GM18526 (cell line): ENCODE data around the gene CARD6.

Source experiments
- POLR2A ChIP-seq: IDR thresholded peaks from 3 replicates; pipeline ENCODE4 v1.6.1; 2011; ENCODE audit not compliant: insufficient read length; ENCODE audit errors: extremely low read depth

Gene CARD6

GRCh38 chr5:40827188-40827977 is 13.8 kb upstream of the CARD6 start:
- no peak for TF ChIP-seq POLR2A

DNA sequence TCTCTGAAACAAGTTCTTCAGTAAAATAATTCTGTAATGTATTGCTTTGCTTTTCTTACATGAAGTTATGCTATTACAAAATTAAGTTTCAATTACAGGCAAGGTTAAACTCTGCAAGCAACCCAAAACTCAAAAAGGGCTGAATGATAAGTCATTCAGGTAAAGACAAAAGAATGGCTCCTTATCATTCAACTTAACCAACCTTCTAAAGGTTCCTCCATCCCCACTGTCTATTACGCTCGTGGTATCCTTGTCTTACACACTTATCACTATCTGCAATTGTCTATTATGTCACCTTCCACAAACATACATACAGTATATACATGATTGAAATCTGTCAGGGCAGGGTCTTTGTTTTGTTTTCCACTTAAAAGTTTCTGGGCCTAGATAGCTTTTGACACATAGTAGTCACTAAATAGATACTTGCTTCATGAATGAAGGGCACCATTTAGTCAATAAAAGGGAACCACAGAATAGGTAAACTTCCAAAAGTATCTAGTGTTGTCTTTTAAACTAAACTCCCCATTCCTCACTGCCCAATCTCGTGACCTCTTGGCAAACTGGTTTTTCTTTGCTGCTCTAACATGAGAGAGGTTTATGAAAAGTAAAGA is 13.0 kb upstream of the CARD6 start:
- TF ChIP-seq POLR2A, result no peak

- no peak for TF ChIP-seq POLR2A
Measured at GRCh38 chr5:40828690-40829661, 12.2 kb upstream of the CARD6 start.

DNA sequence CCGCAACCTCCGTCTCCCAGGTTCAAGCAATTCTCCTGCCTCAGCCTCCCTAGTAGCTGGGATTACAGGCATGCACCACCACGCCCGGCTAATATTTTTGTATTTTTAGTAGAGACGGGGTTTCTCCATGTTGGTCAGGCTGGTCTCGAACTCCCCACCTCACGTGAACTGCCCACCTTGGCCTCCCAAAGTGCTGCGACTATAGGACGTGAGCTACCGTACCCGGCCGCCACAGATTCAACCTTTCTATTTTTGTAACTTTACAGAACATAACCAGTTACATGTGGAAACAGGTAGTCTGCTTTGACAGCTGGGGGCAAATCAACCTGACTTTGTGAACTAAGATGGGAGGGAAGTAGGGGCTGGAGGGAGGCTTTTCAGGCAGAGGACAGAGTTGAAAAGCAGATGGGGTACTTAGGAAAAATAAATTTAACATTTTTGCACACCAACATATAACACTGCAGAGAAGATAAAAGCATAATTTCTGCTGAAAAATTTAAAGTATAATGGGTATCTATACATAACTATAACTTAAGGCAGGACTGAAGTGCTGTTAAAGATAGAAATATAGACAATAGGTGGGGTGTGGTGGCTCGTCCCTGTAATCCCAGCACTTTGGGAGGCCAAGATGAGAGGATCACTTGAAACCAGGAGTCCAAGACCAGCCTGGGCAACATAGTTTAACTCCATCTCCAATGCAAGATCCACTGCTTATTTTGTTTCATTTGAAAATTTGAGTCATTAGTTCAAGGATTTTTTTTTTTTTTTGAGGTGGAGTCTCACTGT is 11.2 kb upstream of the CARD6 start:
- no peak for TF ChIP-seq POLR2A

DNA sequence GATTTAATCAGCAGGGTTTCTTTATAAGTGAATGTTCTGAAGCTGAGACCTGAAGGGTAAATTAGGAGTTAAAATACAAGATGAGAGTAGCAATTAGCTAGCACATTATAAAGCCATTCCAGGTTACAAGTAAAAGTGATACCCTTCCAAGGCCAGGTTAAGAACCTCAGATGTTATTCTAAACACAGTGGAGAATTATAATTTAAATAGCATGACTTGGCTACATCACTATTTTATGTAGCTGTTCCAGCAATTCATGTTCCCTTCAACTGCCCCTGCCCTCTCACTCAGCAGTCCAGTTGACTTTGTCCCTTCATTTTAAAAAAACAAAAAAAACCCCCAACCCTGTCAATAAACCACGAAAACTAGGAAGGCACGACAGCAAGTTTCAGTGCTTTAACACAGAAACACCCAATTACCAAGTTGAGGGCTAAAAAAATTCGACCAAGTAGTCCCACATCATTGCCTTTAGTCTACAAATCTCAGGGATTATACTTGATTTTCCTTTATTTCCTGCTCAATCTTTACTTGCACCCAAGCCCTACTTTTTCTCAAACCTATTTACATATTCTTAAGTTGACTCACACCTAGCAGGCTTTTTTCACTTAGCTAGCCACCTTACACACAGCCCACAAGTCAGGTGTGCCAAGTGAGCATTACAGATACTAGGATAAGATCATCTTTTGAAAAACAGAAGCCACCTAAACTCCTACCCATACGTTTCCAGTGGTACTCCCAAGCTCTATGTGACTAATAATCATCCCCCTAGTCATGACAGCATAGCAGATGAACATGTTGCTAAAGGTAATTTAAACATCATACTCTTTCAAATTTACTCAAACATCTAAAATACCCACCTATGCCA is 9.6 kb upstream of the CARD6 start:
- no peak for TF ChIP-seq POLR2A

- TF ChIP-seq POLR2A, result no peak
Measured at GRCh38 chr5:40832345-40832744, 8.8 kb upstream of the CARD6 start.

GRCh38 chr5:40833712-40834229 is 7.4 kb upstream of the CARD6 start:
- TF ChIP-seq POLR2A, result no peak

DNA sequence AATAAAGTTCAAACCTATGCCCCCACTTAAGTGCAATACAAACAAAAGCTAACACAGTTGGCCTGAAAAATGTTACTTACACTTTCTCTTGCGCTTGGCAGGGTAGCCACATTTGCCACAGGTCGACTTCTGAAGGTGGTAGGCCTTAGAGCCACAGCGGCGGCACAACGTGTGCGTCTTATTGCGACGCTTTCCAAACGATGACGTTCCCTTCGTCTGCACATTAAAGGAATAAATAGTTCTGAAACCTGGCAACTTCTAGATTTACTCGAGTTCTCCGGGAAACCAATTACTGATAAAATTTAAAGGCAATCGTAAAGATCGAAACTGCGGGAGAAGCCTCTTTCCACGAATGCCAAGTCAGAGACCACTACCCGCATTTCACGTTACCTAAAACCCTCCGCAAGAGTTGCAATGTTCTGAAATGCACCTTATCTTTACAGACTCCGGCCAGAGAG is 6.7 kb upstream of the CARD6 start:
- TF ChIP-seq POLR2A, result no peak

DNA sequence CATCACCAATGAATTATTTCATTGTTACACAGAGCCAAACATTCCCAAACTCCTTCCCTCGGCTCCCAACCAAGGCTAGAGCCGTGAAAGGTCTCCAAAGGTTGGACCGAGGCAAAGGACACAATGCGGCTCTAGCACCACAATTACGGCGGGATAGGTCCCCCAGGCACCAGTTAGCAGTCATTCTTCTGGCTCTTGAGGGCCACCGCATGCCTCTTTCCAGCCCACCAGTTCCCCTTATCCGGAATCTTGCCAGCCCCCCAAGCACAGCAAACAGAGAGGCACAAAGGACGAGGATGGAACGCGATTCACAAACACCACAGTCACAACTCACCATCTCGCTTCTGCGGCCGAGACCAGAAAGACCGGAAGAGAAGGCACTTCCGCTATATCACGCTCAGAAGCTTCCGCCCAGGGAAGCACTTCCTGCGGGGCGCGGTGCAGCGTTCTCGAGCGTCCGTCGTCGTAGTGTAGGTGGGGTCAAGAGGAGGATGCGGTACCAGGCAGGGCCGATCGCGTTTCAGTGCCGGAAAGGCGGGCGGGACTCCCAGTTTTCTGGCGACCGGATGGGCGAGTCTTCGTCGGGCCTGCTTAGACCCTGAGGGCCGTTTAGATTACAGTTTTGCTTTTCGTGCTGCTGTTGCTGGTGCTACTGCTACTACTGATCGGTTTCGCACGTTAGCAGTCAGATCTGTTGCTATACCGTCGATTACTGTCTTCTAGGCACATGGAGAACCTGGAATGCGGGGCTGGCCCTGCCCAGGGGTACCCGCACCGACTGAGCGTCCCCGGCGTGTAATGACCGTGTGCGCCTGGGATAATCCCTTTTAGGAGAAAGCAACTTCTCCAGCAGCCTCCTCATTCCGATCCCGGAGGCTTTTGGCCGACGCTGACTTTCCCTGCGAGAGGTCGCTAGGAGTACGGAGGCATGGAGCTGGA is 6.0 kb upstream of the CARD6 start, which contains the start of gene RPL37:
RPL37 (minus strand) TSS at position 374 of the 939 bp plus-strand sequence; CDS start at position 337, 37 bp downstream.
- TF ChIP-seq POLR2A, result peak; percentile 98

DNA sequence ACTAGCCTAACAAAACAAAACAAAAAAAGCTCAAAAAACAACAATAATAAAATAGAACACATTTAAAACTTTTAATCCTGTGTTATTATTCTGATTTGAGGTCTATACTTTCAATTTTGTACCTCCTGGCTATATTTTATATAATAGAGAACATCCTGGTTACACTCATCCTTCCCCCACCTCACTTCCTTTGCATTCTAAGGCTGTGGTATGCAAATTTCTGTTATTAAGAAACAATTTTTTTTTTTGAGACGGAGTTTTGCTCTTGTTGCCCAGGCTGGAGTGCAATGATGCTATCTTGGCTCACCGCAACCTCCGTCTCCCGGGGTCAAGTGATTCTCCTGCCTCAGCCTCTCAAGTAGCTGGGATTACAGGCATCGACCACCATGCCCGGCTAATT is 3.1 kb upstream of the CARD6 start:
- no peak for TF ChIP-seq POLR2A

GRCh38 chr5:40842351-40842750 is 1.2 kb downstream of the CARD6 start:
- TF ChIP-seq POLR2A, result no peak

GRCh38 chr5:40844565-40844964 is 3.4 kb downstream of the CARD6 start:
- no peak for TF ChIP-seq POLR2A
